KOPT-K1 (cell line): Measurements from ENCODE around the gene HES5.

Source experiments
- H3K27ac ChIP-seq: fragments of 200-600 bp; sonication (generic); 2 replicates; pipeline ENCODE4 v1.5.1; 2016; ENCODE audit warnings: antibody characterized with exemption, mild to moderate bottlenecking, low read depth, low read length; ENCODE audit not compliant: poor library complexity, severe bottlenecking
- H3K36me3 ChIP-seq: fragments of 200-600 bp; sonication (generic); 2 replicates; pipeline ENCODE4 v1.5.1; 2017; ENCODE audit warnings: antibody characterized with exemption, mild to moderate bottlenecking, low read length, moderate library complexity; ENCODE audit not compliant: insufficient read depth
- H3K9me3 ChIP-seq: fragments of 200-600 bp; sonication (generic); 2 replicates; pipeline ENCODE4 v1.5.1; 2017; ENCODE audit warnings: antibody characterized with exemption, low read length, mild to moderate bottlenecking; ENCODE audit not compliant: insufficient read depth, poor library complexity, severe bottlenecking

HES5 gene

DNA sequence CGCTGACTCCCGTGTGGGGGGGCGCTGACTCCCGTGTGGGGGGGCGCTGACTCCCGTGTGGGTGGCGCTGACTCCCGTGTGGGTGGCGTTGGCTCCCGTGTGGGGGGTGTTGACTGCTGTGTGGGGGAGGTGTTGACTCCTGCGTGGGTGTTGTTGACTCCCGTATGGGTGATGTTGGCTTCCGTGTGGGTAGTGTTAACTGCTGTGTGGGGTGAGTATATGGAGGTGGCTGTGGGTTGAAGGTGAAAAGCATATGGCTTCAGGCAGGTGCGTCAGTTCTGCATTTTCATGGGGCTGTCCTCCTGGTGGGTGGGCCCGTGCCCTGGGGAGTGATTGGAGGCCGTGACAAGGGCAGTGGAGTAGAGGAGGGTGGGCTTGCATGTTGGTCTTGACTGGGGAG, 46.1 kb downstream of the HES5 start:
- Histone ChIP-seq H3K36me3 (no peaks in the 10 kb centered on the region), H3K9me3 (peaks cover 12% of the 10 kb centered on the region), H3K27ac (no peak overlapping the region)

DNA sequence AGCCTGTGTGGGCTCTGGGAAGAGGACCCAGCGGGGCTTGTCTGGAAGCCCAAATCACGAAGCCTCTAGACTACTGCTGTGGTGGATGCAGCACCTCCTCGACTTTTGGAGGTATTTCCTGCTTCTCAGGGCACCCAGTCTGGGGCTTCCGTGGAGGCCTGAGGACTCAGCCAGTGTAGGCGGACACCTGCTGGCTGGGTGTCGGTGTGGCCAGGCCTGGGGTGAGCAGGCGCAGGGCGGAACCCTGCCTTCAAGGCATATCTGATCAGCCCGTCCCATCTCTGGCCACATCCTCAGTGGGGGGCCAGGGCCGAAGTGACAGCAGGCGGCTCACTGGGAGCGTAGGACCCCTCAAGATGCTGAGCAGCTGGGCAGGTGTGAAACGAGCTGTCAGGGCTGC, 47.0 kb downstream of the HES5 start:
- Histone ChIP-seq H3K9me3 (peaks cover 3% of the 10 kb centered on the region), H3K27ac (no peak overlapping the region), H3K36me3 (no peaks in the 10 kb centered on the region)

DNA sequence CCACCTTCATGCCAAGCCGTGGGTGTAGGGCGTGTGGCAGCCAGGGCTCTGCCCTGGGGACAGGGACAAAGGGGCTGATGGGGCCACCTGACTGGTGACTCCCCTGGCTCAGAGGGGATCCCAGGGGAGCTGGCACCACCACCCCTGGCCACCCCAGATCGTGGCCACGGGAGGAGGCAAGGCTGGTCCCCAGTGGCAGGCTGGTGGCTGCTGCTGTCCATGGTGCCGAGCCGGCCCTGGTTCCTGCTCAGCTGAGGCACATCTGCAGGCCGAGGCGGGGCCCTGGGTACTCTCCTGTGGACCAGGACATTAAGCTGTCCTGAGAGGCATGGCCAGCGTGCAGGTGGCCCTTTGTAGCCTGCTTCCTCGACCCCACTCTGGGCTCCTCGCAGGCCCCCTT, 47.5 kb downstream of the HES5 start:
- H3K27ac ChIP-seq = no peak overlapping the region

DNA sequence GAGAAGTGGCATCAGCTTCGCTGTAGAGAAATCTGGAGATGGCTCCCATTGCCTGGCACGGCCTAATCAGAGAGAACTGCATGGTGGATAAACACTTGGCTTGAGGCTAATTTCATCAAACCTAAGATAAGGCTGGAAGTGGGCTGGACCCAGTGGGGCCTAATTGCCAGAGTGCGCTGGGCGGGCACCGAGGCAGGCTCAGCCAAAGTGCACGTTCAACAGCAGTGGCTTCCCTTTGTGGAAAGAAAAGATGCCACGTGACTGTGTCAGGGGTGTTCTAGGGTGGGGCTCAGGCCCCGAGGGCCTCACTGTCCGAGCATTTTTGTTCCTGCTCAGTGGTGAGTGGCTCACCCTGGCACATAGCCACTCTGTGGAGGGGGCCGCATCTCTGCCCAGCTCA, 48.2 kb downstream of the HES5 start:
- H3K9me3 ChIP-seq = no peaks in the 10 kb centered on the region
- H3K27ac ChIP-seq = no peak overlapping the region
- H3K36me3 ChIP-seq = no peaks in the 10 kb centered on the region

More for the DNA sequence above, 47.5 kb downstream of the HES5 start:
- H3K9me3 ChIP-seq = no peaks in the 10 kb centered on the region
- H3K36me3 ChIP-seq = no peaks in the 10 kb centered on the region

DNA sequence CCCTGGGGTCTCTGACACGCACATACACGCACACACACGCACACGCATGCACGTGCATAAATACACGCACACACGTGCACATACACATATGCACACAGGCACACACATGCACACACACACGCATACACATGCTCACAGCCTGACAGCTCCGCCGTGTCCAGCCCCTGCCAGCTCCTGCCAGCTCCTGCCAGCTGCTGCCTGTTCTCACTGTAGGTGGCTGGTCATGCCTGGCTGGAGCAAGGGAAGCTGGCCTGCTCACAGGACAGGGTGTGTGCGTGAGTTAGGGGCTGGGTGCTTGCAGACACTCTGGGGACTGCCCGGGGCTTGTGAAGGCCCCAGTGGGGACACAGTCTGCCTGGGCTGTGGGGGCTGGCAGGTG, 49.1 kb downstream of the HES5 start:
- Histone ChIP-seq H3K27ac (no peak overlapping the region), H3K36me3 (no peaks in the 10 kb centered on the region), H3K9me3 (no peaks in the 10 kb centered on the region)

DNA sequence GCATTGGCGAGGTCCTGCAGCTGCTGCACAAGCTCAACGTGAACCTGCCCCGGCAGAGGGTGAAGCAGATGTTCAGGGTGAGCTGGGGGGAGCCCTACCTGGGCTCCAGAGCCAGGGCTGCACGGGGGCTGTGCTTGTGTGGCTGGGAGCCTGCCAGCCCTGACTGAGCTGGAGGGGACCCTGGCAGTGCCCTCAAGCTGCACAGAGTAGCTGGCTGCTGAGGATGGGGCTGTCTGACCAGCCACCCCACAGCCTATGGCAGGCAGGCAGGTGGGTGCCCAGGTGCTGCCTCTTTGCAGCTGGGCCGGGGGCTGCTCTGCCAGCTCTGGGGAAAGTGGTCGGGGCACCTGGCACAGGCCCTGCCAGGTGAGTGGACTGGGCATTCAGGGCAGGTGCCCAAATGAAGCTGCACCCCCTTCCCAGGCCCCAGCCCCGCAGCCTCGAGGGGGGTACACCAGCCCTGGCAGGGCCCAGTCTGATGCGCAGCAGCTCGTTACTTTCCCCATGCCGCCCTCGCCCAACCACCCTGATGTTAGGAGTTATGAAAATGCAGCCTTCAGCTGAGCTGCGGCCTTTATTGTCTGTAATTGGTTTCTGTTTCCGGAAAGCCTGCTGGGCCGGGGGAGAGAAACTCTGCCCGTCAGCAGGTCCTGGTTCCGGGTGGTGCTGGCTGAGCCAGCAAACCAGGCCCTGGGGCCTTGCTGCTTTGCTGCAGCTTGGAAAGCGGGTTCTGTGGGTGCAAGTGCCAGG, 49.7 kb downstream of the HES5 start:
- Histone ChIP-seq H3K9me3 (no peaks in the 10 kb centered on the region), H3K27ac (no peak overlapping the region), H3K36me3 (no peaks in the 10 kb centered on the region)

DNA sequence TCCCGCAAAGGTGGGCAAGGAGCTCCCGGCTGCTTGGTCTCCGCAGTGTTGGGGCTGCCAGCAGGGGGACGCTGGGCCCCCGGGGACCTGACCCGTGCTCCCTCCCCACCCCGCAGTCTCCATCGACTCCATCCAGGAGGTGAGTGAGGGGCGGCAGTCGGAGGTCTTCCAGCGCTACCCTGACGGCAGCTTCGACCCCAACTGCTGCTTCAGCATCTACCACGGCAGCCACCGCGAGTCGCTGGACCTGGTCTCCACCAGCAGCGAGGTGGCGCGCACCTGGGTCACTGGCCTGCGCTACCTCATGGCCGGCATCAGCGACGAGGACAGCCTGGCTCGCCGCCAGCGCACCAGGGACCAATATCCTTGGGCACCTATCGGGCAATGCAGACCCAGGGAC, 50.4 kb downstream of the HES5 start:
- H3K9me3 ChIP-seq = no peaks in the 10 kb centered on the region
- no peaks in the 10 kb centered on the region for H3K36me3 ChIP-seq
- H3K27ac ChIP-seq = no peak overlapping the region

DNA sequence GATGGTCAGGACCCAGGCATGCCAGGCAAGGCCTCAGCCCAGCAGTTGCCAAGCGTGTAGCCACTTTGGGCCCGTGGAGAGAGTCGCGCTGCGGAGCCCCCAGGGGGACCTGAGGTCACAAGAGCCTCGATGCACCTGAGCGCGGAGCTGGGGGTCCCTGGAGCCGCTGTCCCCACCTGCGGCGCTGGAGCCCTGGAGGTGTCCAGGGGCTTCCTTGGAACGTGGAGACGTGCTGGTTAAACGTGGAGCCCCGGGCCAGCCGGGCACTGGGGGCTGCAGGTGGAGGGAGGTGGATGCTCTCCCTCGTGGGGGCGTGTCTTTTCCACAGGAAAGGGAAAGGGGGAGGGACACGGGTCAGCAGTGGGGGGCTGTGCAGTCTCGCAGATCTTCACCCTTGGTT, 50.9 kb downstream of the HES5 start:
- Histone ChIP-seq H3K27ac (no peak overlapping the region), H3K36me3 (no peaks in the 10 kb centered on the region), H3K9me3 (no peaks in the 10 kb centered on the region)
